NT2/D1 (cell line): ENCODE measurements around the gene MEGF9.

Experiments
- SUZ12 ChIP-seq: IDR thresholded peaks from 2 replicates; pipeline ENCODE4 v1.6.1; 2011; ENCODE audit not compliant: insufficient read length, insufficient read depth; ENCODE audit errors: extremely low read depth
- ZNF274 ChIP-seq: IDR thresholded peaks from 2 replicates; pipeline ENCODE4 v1.6.1; 2011; ENCODE audit warnings: mild to moderate bottlenecking, low read depth, low read length

DNA sequence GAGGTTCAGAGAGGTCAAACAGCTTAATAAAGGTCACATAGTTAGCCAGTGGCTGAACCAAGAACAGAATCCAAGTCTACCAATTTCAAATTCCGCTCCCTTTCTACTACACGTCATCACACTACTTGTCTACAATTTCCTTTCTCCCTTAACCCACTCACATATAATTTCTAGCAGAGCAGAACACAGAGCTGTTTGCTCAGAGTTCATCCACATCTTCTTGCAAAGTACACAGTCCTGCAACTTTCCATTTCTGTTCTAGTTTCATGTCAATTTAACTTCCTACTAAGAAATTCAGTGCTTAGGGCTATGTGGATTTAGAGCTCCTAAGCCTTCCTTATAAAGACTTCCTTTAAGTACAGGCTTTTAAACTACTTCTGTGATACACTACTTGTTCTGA lies 61.3 kb downstream of the MEGF9 start:
- TF ChIP-seq ZNF274 (no peak), SUZ12 (no peak)
